Ectodermal cell (in vitro differentiated cells): ENCODE measurements around the gene VEGFC.

ENCODE experiments used
- H3K27ac ChIP-seq: 2 replicates; pipeline ENCODE4 v1.7.0; 2013; ENCODE audit warnings: mild to moderate bottlenecking, low read depth, low read length; ENCODE audit not compliant: insufficient read depth, poor library complexity, severe bottlenecking
- H3K27me3 ChIP-seq: 2 replicates; pipeline ENCODE4 v1.7.0; 2013; ENCODE audit warnings: mild to moderate bottlenecking, low read length; ENCODE audit not compliant: insufficient read depth, control insufficient read depth, poor library complexity, severe bottlenecking
- H3K36me3 ChIP-seq: one replicate; pipeline ENCODE4 v1.7.0; 2013; ENCODE audit warnings: low read length; ENCODE audit not compliant: control insufficient read depth, insufficient read depth
- H3K4me1 ChIP-seq: one replicate; pipeline ENCODE4 v1.7.0; 2013; ENCODE audit warnings: low read length; ENCODE audit not compliant: control insufficient read depth, insufficient read depth
- H3K4me3 ChIP-seq: 2 replicates; pipeline ENCODE4 v1.7.0; 2013; ENCODE audit warnings: low read depth, low read length, control low read depth; ENCODE audit not compliant: insufficient read depth
- H3K9me3 ChIP-seq: 2 replicates; pipeline ENCODE4 v1.7.0; 2013; ENCODE audit warnings: mild to moderate bottlenecking, low read length, moderate library complexity; ENCODE audit not compliant: control insufficient read depth
- WGBS, 2 experiments: methylation state at CpG; one replicate each; pipeline ENCODE4 v1.1.7; 2013; ENCODE audit warnings: missing lambda C conversion rate in 2 of 2; 5-methylcytosine and 5-hydroxymethylcytosine counted together

The VEGFC gene

GRCh38 chr4:176636292-176636691 lies 156.4 kb downstream of the VEGFC start:
- no peak overlapping the region for H3K27ac ChIP-seq
- H3K4me1 ChIP-seq = no peaks in the 10 kb centered on the region
- no peaks in the 10 kb centered on the region for H3K36me3 ChIP-seq
- no peaks in the 10 kb centered on the region for H3K27me3 ChIP-seq
- 96% methylated on average over 1 of the region's 1 CpG for WGBS, 2 experiments
- no peaks in the 10 kb centered on the region for H3K9me3 ChIP-seq
- H3K4me3 ChIP-seq = no peak overlapping the region

GRCh38 chr4:176635372-176636261 lies 157.1 kb downstream of the VEGFC start:
- H3K27ac ChIP-seq = no peak overlapping the region
- no peaks in the 10 kb centered on the region for H3K36me3 ChIP-seq
- no peaks in the 10 kb centered on the region for H3K4me1 ChIP-seq
- no peaks in the 10 kb centered on the region for H3K27me3 ChIP-seq
- H3K9me3 ChIP-seq = no peaks in the 10 kb centered on the region
- H3K4me3 ChIP-seq = no peak overlapping the region
- WGBS, 2 experiments = 86 to 93% methylated on average over 6 to 7 of the region's 8 CpGs
